SK-N-MC (cell line): Measurements from ENCODE around the gene RPL3.

Experiments
- DNase-seq: peaks from one replicate; pipeline ENCODE4 v3.0.0-alpha.2; 2011; ENCODE audit warnings: low read depth, low spot score
- H3K27ac ChIP-seq: fragments of 200-600 bp; sonication (generic); 2 replicates; pipeline ENCODE4 v1.5.1; 2016; ENCODE audit warnings: mixed run types
- H3K36me3 ChIP-seq: fragments of 200-600 bp; sonication (generic); 2 replicates; pipeline ENCODE4 v1.6.1; 2017; ENCODE audit warnings: antibody characterized with exemption, low read length, mixed read lengths; ENCODE audit not compliant: insufficient read depth
- H3K4me3 ChIP-seq: fragments of 200-600 bp; sonication (generic); 2 replicates; pipeline ENCODE4 v1.5.1; 2016
- H3K9ac ChIP-seq: fragments of 200-600 bp; sonication (generic); 2 replicates; pipeline ENCODE4 v1.8.0; 2017; ENCODE audit warnings: mixed run types, mixed read lengths; ENCODE audit not compliant: insufficient read length
- H3K9me3 ChIP-seq: fragments of 200-600 bp; sonication (generic); 2 replicates; pipeline ENCODE4 v1.6.1; 2017; ENCODE audit warnings: low read depth, mild to moderate bottlenecking, antibody characterized with exemption, low read length, moderate library complexity, mixed read lengths
- EZH2 ChIP-seq: fragments of 200-600 bp; sonication (generic); IDR thresholded peaks from one replicate; pipeline ENCODE4 v1.6.1; 2017; ENCODE audit warnings: antibody characterized with exemption
- FOXP2 ChIP-seq: optimal IDR thresholded peaks from 2 replicates; pipeline ENCODE3; 2011; ENCODE audit warnings: mild to moderate bottlenecking, moderate library complexity; ENCODE audit not compliant: insufficient read depth; ENCODE audit errors: extremely low read length, control extremely low read depth
- POLR2AphosphoS5 ChIP-seq: IDR thresholded peaks from 2 replicates; pipeline ENCODE4 v1.6.1; 2012; ENCODE audit warnings: mild to moderate bottlenecking, low read depth, low read length, borderline replicate concordance

RPL3 gene

GRCh38 chr22:39287076-39287725, 32.2 kb downstream of the RPL3 start:
- Histone ChIP-seq H3K9me3 (no peaks in the 10 kb centered on the region), H3K27ac (peak overlapping the region; percentile 79), H3K9ac (no peak overlapping the region), H3K4me3 (peak overlapping the region; percentile 40), H3K36me3 (no peaks in the 10 kb centered on the region)
- no peak for TF ChIP-seq POLR2AphosphoS5
- no peak for TF ChIP-seq EZH2
- no peak for TF ChIP-seq FOXP2
- no peak for DNase-seq

GRCh38 chr22:39284983-39285382, 34.4 kb downstream of the RPL3 start:
- no peak overlapping the region for H3K27ac ChIP-seq
- no peak overlapping the region for H3K9ac ChIP-seq
- H3K4me3 ChIP-seq, result no peak overlapping the region
- H3K9me3 ChIP-seq, result no peaks in the 10 kb centered on the region
- no peaks in the 10 kb centered on the region for H3K36me3 ChIP-seq
- DNase-seq, result no peak
- TF ChIP-seq EZH2, result no peak
- TF ChIP-seq POLR2AphosphoS5, result no peak
- no peak for TF ChIP-seq FOXP2

- Histone ChIP-seq H3K9me3 (no peaks in the 10 kb centered on the region), H3K9ac (no peak overlapping the region), H3K36me3 (no peaks in the 10 kb centered on the region), H3K27ac (no peak overlapping the region), H3K4me3 (no peak overlapping the region)
- DNase-seq, result no peak
- TF ChIP-seq FOXP2, result peak; percentile 23
- TF ChIP-seq EZH2, result no peak
Observed at GRCh38 chr22:39284142-39284980, 35.1 kb downstream of the RPL3 start.

- no peak for DNase-seq
- no peaks in the 10 kb centered on the region for H3K36me3 ChIP-seq
- no peaks in the 10 kb centered on the region for H3K9me3 ChIP-seq
- no peak overlapping the region for H3K27ac ChIP-seq
- H3K4me3 ChIP-seq, result no peak overlapping the region
- H3K9ac ChIP-seq, result no peak overlapping the region
- no peak for TF ChIP-seq EZH2
- TF ChIP-seq POLR2AphosphoS5, result no peak
- no peak for TF ChIP-seq FOXP2
Observed at GRCh38 chr22:39283322-39284141, 35.9 kb downstream of the RPL3 start.

GRCh38 chr22:39282645-39283321, 36.6 kb downstream of the RPL3 start:
- no peak for TF ChIP-seq FOXP2
- no peak for TF ChIP-seq EZH2
- no peak for TF ChIP-seq POLR2AphosphoS5
- Histone ChIP-seq H3K4me3 (no peak overlapping the region), H3K36me3 (no peaks in the 10 kb centered on the region), H3K9ac (no peak overlapping the region), H3K27ac (no peak overlapping the region), H3K9me3 (no peaks in the 10 kb centered on the region)
- DNase-seq, result no peak

GRCh38 chr22:39281126-39281525, 38.3 kb downstream of the RPL3 start:
- Histone ChIP-seq H3K27ac (peak overlapping the region; percentile 27; the same call in 1 of the 2 replicates), H3K9me3 (no peaks in the 10 kb centered on the region; the same call in 1 of the 2 replicates), H3K4me3 (no peak overlapping the region), H3K9ac (no peak overlapping the region), H3K36me3 (no peaks in the 10 kb centered on the region)
- DNase-seq, result no peak
- no peak for TF ChIP-seq POLR2AphosphoS5
- no peak for TF ChIP-seq EZH2
- no peak for TF ChIP-seq FOXP2

GRCh38 chr22:39280250-39280649, 39.2 kb downstream of the RPL3 start:
- Histone ChIP-seq H3K9ac (no peak overlapping the region), H3K4me3 (no peak overlapping the region), H3K27ac (no peak overlapping the region), H3K36me3 (no peaks in the 10 kb centered on the region), H3K9me3 (no peaks in the 10 kb centered on the region; the same call in 1 of the 2 replicates)
- TF ChIP-seq EZH2, result no peak
- no peak for TF ChIP-seq FOXP2
- TF ChIP-seq POLR2AphosphoS5, result no peak
- no peak for DNase-seq
